BLaER1 (cell line): ENCODE data around the gene MMP25.
"Not testable (repeated sequence)": the region's sequence is repeated elsewhere in the genome, so short reads cannot be mapped to it uniquely, and the experiment has no call there.

Source experiments
- H3K27ac ChIP-seq: shearing (Covaris generic); formaldehyde crosslinking; 2 replicates; pipeline ENCODE4 v1.8.1; 2022
- H3K27me3 ChIP-seq: shearing (Covaris generic); formaldehyde crosslinking; 2 replicates; pipeline ENCODE4 v1.8.1; 2022
- H3K36me3 ChIP-seq: shearing (Covaris generic); formaldehyde crosslinking; 2 replicates; pipeline ENCODE4 v1.8.1; 2022
- H3K4me1 ChIP-seq: shearing (Covaris generic); formaldehyde crosslinking; 2 replicates; pipeline ENCODE4 v1.8.1; 2022
- H3K4me2 ChIP-seq: shearing (Covaris generic); formaldehyde crosslinking; 2 replicates; pipeline ENCODE4 v1.8.1; 2022
- H3K4me3 ChIP-seq: shearing (Covaris generic); formaldehyde crosslinking; 2 replicates; pipeline ENCODE4 v1.8.1; 2022
- H3K9ac ChIP-seq: shearing (Covaris generic); formaldehyde crosslinking; 2 replicates; pipeline ENCODE4 v1.8.1; 2022
- H3K9me3 ChIP-seq: shearing (Covaris generic); formaldehyde crosslinking; 2 replicates; pipeline ENCODE4 v1.8.1; 2022
- H4K20me1 ChIP-seq: shearing (Covaris generic); formaldehyde crosslinking; 2 replicates; pipeline ENCODE4 v1.8.1; 2022
- Cebpa-rat ChIP-seq: shearing (Covaris generic); IDR thresholded peaks from 2 replicates; pipeline ENCODE4 v1.8.1; 2022

Gene MMP25

DNA sequence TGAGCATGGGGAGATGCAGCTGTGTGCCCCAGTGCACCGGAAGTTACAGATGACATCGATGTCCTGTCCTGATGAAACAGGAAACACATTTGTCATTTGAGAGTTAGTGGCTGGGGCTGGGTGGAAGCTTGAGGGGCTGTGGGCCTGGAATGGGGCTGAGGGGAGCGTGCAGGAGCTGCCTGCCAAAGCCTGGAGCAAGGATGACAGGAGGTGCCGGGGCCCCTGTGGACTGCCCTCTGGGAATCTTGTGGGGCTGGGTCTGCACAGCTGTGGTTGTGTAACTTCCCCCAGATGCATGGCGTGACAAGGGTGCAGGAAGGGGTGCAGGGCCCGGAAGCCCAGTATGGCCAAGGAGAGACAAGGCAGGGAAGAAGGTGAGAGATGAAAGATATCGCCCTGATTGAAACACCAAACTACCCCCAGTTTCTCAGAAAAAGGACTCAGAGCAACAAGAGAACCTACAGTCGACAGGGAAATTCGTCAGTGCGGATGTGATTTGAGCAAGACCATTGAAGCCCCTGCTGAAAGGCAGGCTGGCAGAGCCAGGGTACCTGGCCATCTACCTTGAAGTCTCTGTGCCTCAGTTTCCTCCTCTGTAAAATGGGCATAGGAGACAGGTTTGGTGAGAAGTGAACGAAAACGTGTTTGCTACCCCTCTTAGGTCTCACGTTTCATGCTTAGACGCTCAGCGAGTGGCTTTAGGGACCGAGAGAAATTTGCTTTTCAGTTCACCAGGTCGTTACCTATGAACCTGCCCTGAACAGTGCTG lies 8.8 kb downstream of the MMP25 start:
- H3K4me2 ChIP-seq: peak overlapping the region; percentile 99
- peak overlapping the region; percentile 50; the same call in 1 of the 2 replicates for H3K9ac ChIP-seq
- H3K9me3 ChIP-seq: no peaks in the 10 kb centered on the region
- peaks cover 82% of the 10 kb centered on the region for H3K4me1 ChIP-seq
- H3K36me3 ChIP-seq: peaks cover 9% of the 10 kb centered on the region
- peaks cover 29% of the 10 kb centered on the region for H4K20me1 ChIP-seq
- peak; percentile 74; the same call in 1 of the 2 replicates for TF ChIP-seq Cebpa-rat
- peaks cover 3% of the 10 kb centered on the region for H3K27me3 ChIP-seq
- peak overlapping the region; percentile 9; the same call in 1 of the 2 replicates for H3K4me3 ChIP-seq
- H3K27ac ChIP-seq: peak overlapping the region; percentile 77

GRCh38 chr16:3055734-3056115 lies 9.4 kb downstream of the MMP25 start:
- not testable (repeated sequence) for H3K27me3 ChIP-seq, H3K4me3 ChIP-seq, H3K9me3 ChIP-seq, H3K36me3 ChIP-seq
- Histone ChIP-seq H4K20me1 (peaks cover 29% of the 10 kb centered on the region; the same call in 1 of the 2 replicates), H3K9ac (peak overlapping the region; percentile 50; the same call in 1 of the 2 replicates), H3K4me2 (peak overlapping the region; percentile 99), H3K27ac (peak overlapping the region; percentile 77), H3K4me1 (peaks cover 79% of the 10 kb centered on the region)

- H3K4me2 ChIP-seq: peak overlapping the region; percentile 99
- 0 out of 2 replicates have a peak overlapping the region, but pooled peaks have one; percentile 41 for H3K27ac ChIP-seq
- peaks cover 9% of the 10 kb centered on the region for H3K36me3 ChIP-seq
- H3K4me3 ChIP-seq: no peak overlapping the region
- peak overlapping the region; percentile 25; the same call in 1 of the 2 replicates for H3K9ac ChIP-seq
- H4K20me1 ChIP-seq: peaks cover 29% of the 10 kb centered on the region; the same call in 1 of the 2 replicates
- no peak for TF ChIP-seq Cebpa-rat
- no peaks in the 10 kb centered on the region for H3K9me3 ChIP-seq
- H3K27me3 ChIP-seq: no peaks in the 10 kb centered on the region
- peaks cover 71% of the 10 kb centered on the region for H3K4me1 ChIP-seq
Observed at GRCh38 chr16:3056336-3057180, 10.2 kb downstream of the MMP25 start.

DNA sequence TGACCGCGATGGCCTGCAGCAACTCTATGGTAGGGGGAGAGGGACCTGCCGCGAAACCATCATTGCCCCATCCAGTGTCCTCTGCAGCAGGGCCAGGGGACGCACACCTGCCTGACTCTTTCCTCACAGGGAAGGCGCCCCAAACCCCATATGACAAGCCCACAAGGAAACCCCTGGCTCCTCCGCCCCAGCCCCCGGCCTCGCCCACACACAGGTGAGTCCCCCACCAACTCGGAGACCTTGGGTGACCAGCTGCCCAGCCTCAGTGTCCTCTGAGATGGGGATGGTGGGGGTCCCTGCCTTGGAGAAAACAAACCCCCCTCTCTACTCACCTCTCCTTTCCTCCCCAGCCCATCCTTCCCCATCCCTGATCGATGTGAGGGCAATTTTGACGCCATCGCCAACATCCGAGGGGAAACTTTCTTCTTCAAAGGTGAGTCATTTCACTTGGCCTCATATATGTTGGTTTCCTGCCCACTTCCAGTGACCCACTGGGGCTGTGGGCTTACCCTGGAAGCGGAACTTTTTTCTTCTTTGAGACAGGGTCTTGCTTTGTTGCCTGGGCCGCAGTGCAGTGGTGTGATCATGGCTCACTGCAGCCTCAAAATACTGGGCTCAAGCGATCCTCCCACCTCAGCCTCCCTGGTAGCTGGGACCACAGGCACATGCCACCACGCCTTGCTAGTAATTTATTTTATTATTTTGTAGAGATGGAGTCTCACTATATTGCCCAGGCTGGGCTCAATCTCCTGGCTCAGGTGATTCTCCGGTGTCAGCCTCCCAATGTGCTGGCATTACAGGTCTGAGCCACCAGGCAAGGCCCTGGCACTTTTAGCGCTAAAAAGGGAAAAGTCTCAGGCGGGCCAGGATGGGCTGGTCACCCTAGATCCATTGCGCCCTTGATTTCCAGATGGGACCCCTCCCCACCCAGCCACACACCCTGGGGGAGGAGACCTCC lies 11.1 kb downstream of the MMP25 start:
- no peaks in the 10 kb centered on the region for H3K27me3 ChIP-seq
- H4K20me1 ChIP-seq: peaks cover 29% of the 10 kb centered on the region; the same call in 1 of the 2 replicates
- peaks cover 9% of the 10 kb centered on the region for H3K36me3 ChIP-seq
- no peak for TF ChIP-seq Cebpa-rat
- peak overlapping the region; percentile 87 for H3K4me3 ChIP-seq
- H3K9ac ChIP-seq: peak overlapping the region; percentile 94
- H3K9me3 ChIP-seq: no peaks in the 10 kb centered on the region
- peaks cover 64% of the 10 kb centered on the region for H3K4me1 ChIP-seq
- H3K27ac ChIP-seq: 0 out of 2 replicates have a peak overlapping the region, but pooled peaks have one; percentile 51
- peak overlapping the region; percentile 99 for H3K4me2 ChIP-seq

- Histone ChIP-seq H3K4me2 (peak overlapping the region; percentile 99), H3K9ac (peak overlapping the region; percentile 94), H3K27ac (peak overlapping the region; percentile 94), H3K27me3 (no peaks in the 10 kb centered on the region), H3K9me3 (no peaks in the 10 kb centered on the region), H4K20me1 (peaks cover 29% of the 10 kb centered on the region; the same call in 1 of the 2 replicates), H3K4me3 (peak overlapping the region; percentile 87), H3K36me3 (peaks cover 9% of the 10 kb centered on the region), H3K4me1 (peaks cover 62% of the 10 kb centered on the region)
- no peak for TF ChIP-seq Cebpa-rat
Observed at GRCh38 chr16:3058139-3059030, 12.0 kb downstream of the MMP25 start.

DNA sequence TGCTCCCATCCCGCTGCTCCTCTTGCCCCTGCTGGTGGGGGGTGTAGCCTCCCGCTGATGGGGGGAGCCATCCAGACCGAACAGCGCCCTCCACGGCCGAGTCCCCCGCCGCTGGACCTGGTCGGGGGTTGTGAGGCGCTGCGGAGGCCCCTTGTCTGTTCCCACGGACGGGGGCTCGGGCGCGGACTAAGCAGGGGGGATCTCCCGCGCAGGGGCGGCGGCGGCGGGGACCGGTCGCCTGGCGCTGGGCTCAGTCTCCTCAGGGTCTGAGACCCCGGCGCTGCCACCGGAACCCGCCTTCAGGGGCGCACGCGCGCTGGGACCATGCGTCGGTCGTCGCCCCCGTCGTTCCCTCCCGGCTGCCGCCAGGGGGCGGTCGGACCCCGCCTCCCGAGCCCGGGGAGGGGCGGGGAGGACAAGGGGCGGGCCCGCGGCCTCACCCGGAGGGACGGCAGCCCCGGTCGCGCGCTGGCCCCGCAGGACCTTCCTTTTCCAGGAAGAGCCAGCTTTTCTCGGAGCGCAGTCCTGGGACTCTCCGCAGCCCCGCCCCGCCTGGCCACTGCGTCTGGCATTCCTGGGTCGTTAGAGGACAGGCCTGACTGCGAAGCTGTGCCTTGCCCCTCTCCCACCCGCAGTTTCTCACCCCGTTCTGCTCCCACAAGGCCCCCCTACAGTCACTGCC lies 12.8 kb downstream of the MMP25 start:
- peaks cover 54% of the 10 kb centered on the region for H3K4me1 ChIP-seq
- H3K36me3 ChIP-seq: peaks cover 4% of the 10 kb centered on the region; the same call in 1 of the 2 replicates
- peak overlapping the region; percentile 99 for H3K4me2 ChIP-seq
- no peaks in the 10 kb centered on the region for H3K27me3 ChIP-seq
- H3K9me3 ChIP-seq: no peaks in the 10 kb centered on the region
- peak overlapping the region; percentile 94 for H3K27ac ChIP-seq
- peak overlapping the region; percentile 87 for H3K4me3 ChIP-seq
- TF ChIP-seq Cebpa-rat: no peak
- H3K9ac ChIP-seq: peak overlapping the region; percentile 94
- H4K20me1 ChIP-seq: peaks cover 26% of the 10 kb centered on the region; the same call in 1 of the 2 replicates

GRCh38 chr16:3059723-3060242 lies 13.4 kb downstream of the MMP25 start:
- H3K36me3 ChIP-seq: peaks cover 3% of the 10 kb centered on the region; the same call in 1 of the 2 replicates
- H4K20me1 ChIP-seq: peaks cover 20% of the 10 kb centered on the region; the same call in 1 of the 2 replicates
- no peaks in the 10 kb centered on the region for H3K9me3 ChIP-seq
- no peak for TF ChIP-seq Cebpa-rat
- H3K9ac ChIP-seq: peak overlapping the region; percentile 94
- peak overlapping the region; percentile 87 for H3K4me3 ChIP-seq
- peak overlapping the region; percentile 94 for H3K27ac ChIP-seq
- H3K4me2 ChIP-seq: peak overlapping the region; percentile 99
- peaks cover 49% of the 10 kb centered on the region for H3K4me1 ChIP-seq
- no peaks in the 10 kb centered on the region for H3K27me3 ChIP-seq
